Erythroblast (primary cell): ENCODE measurements around the gene CCDC12.

Experiments used
- GATA1 ChIP-seq: IDR thresholded peaks from 2 replicates; pipeline ENCODE4 v1.6.1; 2011; ENCODE audit warnings: low read depth, mild to moderate bottlenecking, control low read depth, low read length, moderate library complexity
- POLR2A ChIP-seq: IDR thresholded peaks from 2 replicates; pipeline ENCODE4 v1.6.1; 2011; ENCODE audit warnings: mild to moderate bottlenecking, low read length

DNA sequence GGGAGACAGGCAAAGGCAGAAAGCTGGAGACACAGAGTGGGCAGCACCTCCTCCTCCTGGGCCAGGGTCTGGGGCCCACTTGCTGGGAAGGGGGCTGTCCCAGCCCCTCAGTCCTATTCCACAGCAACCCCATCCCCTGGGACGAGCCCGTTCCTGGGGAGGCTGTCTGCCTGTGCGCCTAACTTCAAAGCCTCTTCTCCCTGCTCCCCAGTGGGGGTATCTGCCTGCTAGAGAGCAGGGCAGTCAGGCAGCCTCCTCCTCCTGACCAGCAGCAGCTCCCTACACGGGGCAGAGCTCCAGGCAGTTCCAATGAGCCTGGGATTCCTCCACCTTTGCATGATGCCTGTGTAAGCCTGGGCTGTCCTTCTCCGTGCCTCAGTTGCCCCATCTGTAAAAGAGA, 92.1 kb downstream of the CCDC12 start:
- TF ChIP-seq POLR2A (no peak), GATA1 (no peak)
